Thymus (tissue), 11 donors: ENCODE data around the gene FBRSL1. TPM values are rescaled to one million over a fixed set of nuclear protein-coding genes. Genes with fewer than 3 reads are reported as not detected.
A peak's percentile ranks its signal among the peaks of the same experiment; 100 is the strongest.

Experiments
- DNase-seq, 9 donors: peaks; one replicate each; pipeline ENCODE4 v3.0.0-alpha.2; 2013; ENCODE audit warnings: low spot score in 9 of 9, low read depth in 6 of 9, missing footprints in 1 of 9
- H3K27ac ChIP-seq, 2 donors: one replicate each; pipeline ENCODE4 v1.5.1; 2013; ENCODE audit warnings: control low read depth in 1 of 2, low read depth in 1 of 2, low read length in 1 of 2, mild to moderate bottlenecking in 1 of 2, moderate library complexity in 1 of 2
- H3K27me3 ChIP-seq, 2 donors: one replicate each; pipeline ENCODE4 v1.5.1; 2013; ENCODE audit warnings: low read length in 1 of 2; ENCODE audit not compliant: control insufficient read depth in 2 of 2, insufficient read depth in 1 of 2
- H3K36me3 ChIP-seq, 2 donors: one replicate each; pipeline ENCODE4 v1.5.1; 2013; ENCODE audit warnings: low read length in 1 of 2, mild to moderate bottlenecking in 1 of 2, moderate library complexity in 1 of 2; ENCODE audit not compliant: control insufficient read depth in 2 of 2, insufficient read depth in 2 of 2
- H3K4me1 ChIP-seq, 2 donors: one replicate each; pipeline ENCODE4 v1.5.1; 2013; ENCODE audit warnings: low read length in 2 of 2; ENCODE audit not compliant: control insufficient read depth in 2 of 2, insufficient read depth in 2 of 2
- H3K4me3 ChIP-seq, 2 donors: one replicate each; pipeline ENCODE4 v1.5.1; 2013; ENCODE audit warnings: low read length in 2 of 2, control low read depth in 1 of 2, mild to moderate bottlenecking in 1 of 2
- H3K9me3 ChIP-seq, 2 donors: one replicate each; pipeline ENCODE4 v1.5.1; 2013; ENCODE audit warnings: low read length in 1 of 2, mild to moderate bottlenecking in 1 of 2; ENCODE audit not compliant: control insufficient read depth in 2 of 2, insufficient read depth in 1 of 2
- WGBS: extraction: QIAGEN DNeasy Blood & Tissue Kit; methylation state at CpG from one replicate; pipeline ENCODE4 v1.1.7; 2013; 5-methylcytosine and 5-hydroxymethylcytosine counted together
- polyA plus RNA-seq: library from polyadenylated mRNA; stranded (reverse); fragments of 200-250 nt; gene quantifications from one replicate; pipeline ENCODE4 v1.2.3, GENCODE V29; 2013
- total RNA-seq: library from RNA; stranded (reverse); fragments of 120-200 nt; gene quantifications from one replicate; pipeline ENCODE4 v1.2.4, GENCODE V29; 2013
- donor health status: healthy.

Gene FBRSL1
- total and polyA plus RNA-seq, 2 donors, result 5.9 to 28.7 TPM

GRCh38 chr12:132521712-132522292 lies 31.9 kb downstream of the FBRSL1 start:
- Histone ChIP-seq H3K9me3 (peaks cover 0 to 10% of the 10 kb centered on the region in 2 donors), H3K27me3 (no peaks in the 10 kb centered on the region), H3K4me1 (peaks cover 0 to 18% of the 10 kb centered on the region in 2 donors), H3K36me3 (peaks cover 4 to 12% of the 10 kb centered on the region in 2 donors), H3K27ac (no peak overlapping the region), H3K4me3 (no peak overlapping the region)
- 94% methylated on average over 27 of the region's 27 CpGs for WGBS
- DNase-seq, result no peak

GRCh38 chr12:132522592-132523380 lies 32.8 kb downstream of the FBRSL1 start:
- Histone ChIP-seq H3K27me3 (no peaks in the 10 kb centered on the region), H3K9me3 (peaks cover 0 to 10% of the 10 kb centered on the region in 2 donors), H3K4me3 (no peak overlapping the region), H3K4me1 (peaks cover 0 to 24% of the 10 kb centered on the region in 2 donors), H3K27ac (no peak overlapping the region), H3K36me3 (peaks cover 4 to 13% of the 10 kb centered on the region in 2 donors)
- WGBS, result 93% methylated on average over 25 of the region's 25 CpGs
- no peak for DNase-seq

DNA sequence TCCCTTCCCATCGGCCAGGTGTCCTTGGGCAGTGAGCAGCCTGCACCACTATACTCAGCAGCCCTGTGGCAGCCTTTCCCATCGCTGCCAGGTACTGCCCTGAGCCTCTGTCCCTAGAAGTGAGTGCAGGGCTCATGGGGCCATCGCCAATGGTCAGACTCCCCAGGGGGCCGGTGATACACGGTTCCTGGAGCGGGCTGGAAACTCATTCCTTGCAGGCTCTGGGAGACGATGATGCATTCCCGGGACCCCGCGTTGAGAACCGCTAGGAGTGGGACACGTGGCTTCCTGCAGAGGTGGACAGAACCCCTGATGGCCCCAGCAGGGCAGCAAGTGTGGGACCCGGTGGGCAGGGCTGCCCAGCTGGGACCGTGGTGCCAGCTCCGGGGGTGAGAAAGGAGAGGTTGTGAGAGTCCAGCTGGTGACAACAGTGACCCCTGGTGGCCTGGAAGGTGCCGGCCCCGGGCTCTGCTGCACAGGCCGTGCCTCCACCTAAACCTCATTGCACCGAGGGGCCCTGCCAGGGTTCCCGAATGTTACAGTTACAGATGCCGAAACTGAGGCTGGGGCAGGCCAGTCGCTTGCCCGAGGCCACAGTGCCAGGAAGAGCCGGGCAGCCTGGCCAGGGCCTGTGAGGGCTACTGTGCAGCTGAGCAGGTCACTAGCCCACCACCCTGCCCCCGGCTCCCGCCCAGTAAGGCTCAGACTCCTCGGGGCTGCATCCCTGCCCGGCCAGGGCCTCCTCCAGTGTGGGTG lies 33.8 kb downstream of the FBRSL1 start:
- H3K9me3 ChIP-seq, result peaks cover 0 to 8% of the 10 kb centered on the region in 2 donors
- no peak overlapping the region for H3K27ac ChIP-seq
- 60% methylated on average over 28 of the region's 28 CpGs for WGBS
- H3K27me3 ChIP-seq, result no peaks in the 10 kb centered on the region
- no peak overlapping the region for H3K4me3 ChIP-seq
- peaks cover 0 to 31% of the 10 kb centered on the region in 2 donors for H3K4me1 ChIP-seq
- peak in 7 of 9 donors; percentile 31 to 76 (median 64) for DNase-seq
- peaks cover 4 to 10% of the 10 kb centered on the region in 2 donors for H3K36me3 ChIP-seq

- WGBS, result 92% methylated on average over 16 of the region's 16 CpGs
- no peaks in the 10 kb centered on the region for H3K27me3 ChIP-seq
- no peak for DNase-seq
- H3K4me1 ChIP-seq, result peaks cover 0 to 38% of the 10 kb centered on the region in 2 donors
- peaks cover 0 to 1% of the 10 kb centered on the region in 2 donors for H3K9me3 ChIP-seq
- H3K36me3 ChIP-seq, result peaks cover 4 to 10% of the 10 kb centered on the region in 2 donors
- no peak overlapping the region for H3K27ac ChIP-seq
- no peak overlapping the region for H3K4me3 ChIP-seq
Measured at GRCh38 chr12:132524405-132524804, 34.5 kb downstream of the FBRSL1 start.

GRCh38 chr12:132525011-132525832 lies 35.3 kb downstream of the FBRSL1 start:
- no peaks in the 10 kb centered on the region for H3K9me3 ChIP-seq
- peaks cover 4 to 10% of the 10 kb centered on the region in 2 donors for H3K36me3 ChIP-seq
- peaks cover 3 to 46% of the 10 kb centered on the region in 2 donors for H3K4me1 ChIP-seq
- 98% methylated on average over 43 of the region's 43 CpGs for WGBS
- DNase-seq, result no peak
- H3K4me3 ChIP-seq, result no peak overlapping the region
- H3K27ac ChIP-seq, result no peak overlapping the region
- no peaks in the 10 kb centered on the region for H3K27me3 ChIP-seq

GRCh38 chr12:132525833-132526455 lies 36.0 kb downstream of the FBRSL1 start:
- Histone ChIP-seq H3K4me3 (no peak overlapping the region), H3K36me3 (peaks cover 4 to 10% of the 10 kb centered on the region in 2 donors), H3K4me1 (peaks cover 5 to 52% of the 10 kb centered on the region in 2 donors), H3K9me3 (no peaks in the 10 kb centered on the region), H3K27me3 (no peaks in the 10 kb centered on the region), H3K27ac (no peak overlapping the region)
- 97% methylated on average over 28 of the region's 28 CpGs for WGBS
- no peak for DNase-seq

GRCh38 chr12:132527186-132527882 lies 37.4 kb downstream of the FBRSL1 start:
- 98% methylated on average over 25 of the region's 25 CpGs for WGBS

GRCh38 chr12:132527883-132528264 lies 37.9 kb downstream of the FBRSL1 start:
- 97% methylated on average over 11 of the region's 11 CpGs for WGBS
- Histone ChIP-seq H3K27ac (no peak overlapping the region), H3K9me3 (peaks cover 0 to 6% of the 10 kb centered on the region in 2 donors), H3K4me3 (no peak overlapping the region), H3K36me3 (peaks cover 4 to 10% of the 10 kb centered on the region in 2 donors), H3K27me3 (no peaks in the 10 kb centered on the region), H3K4me1 (peaks cover 5 to 58% of the 10 kb centered on the region in 2 donors)
- DNase-seq, result no peak

More at GRCh38 chr12:132527186-132527882, 37.4 kb downstream of the FBRSL1 start:
- Histone ChIP-seq H3K27ac (no peak overlapping the region), H3K36me3 (peaks cover 4 to 10% of the 10 kb centered on the region in 2 donors), H3K4me3 (no peak overlapping the region), H3K9me3 (peaks cover 0 to 3% of the 10 kb centered on the region in 2 donors), H3K27me3 (no peaks in the 10 kb centered on the region), H3K4me1 (peaks cover 5 to 58% of the 10 kb centered on the region in 2 donors)
- no peak for DNase-seq
